A673 (cell line): ENCODE data around the gene KIF1A. TPM values are rescaled to one million over a fixed set of nuclear protein-coding genes. Genes with fewer than 3 reads are reported as not detected.
"Not testable (repeated sequence)": the region's sequence is repeated elsewhere in the genome, so short reads cannot be mapped to it uniquely, and the experiment has no call there.

Experiments used
- BruUV-seq: library from RNA; stranded (reverse); fragments of 400-500 nt; replicated peaks from 2 replicates; lab custom pipeline; 2021; lab: Mats Ljungman, UMichigan
- CTCF ChIA-PET: fragments of 300-600 bp; sonication (Branson Sonifier 250); formaldehyde crosslinking; loops from one replicate; lab custom pipeline; 2022; ENCODE audit warnings: antibody characterized with exemption; lab: Charles Lee
- POLR2A ChIA-PET: fragments of 300-600 bp; sonication (Branson Sonifier 250); formaldehyde crosslinking; loops from one replicate; lab custom pipeline; 2022; ENCODE audit warnings: antibody characterized with exemption; ENCODE audit not compliant: low non-redundant PET; lab: Charles Lee
- DNase-seq: peaks from one replicate; pipeline ENCODE4 v3.0.0-alpha.2; 2015; ENCODE audit warnings: low spot score
- H3K27ac ChIP-seq: fragments of 200-600 bp; sonication (generic); 2 replicates; pipeline ENCODE4 v1.5.1; 2016; ENCODE audit warnings: mixed run types, low read depth, mild to moderate bottlenecking, mixed read lengths, antibody characterized with exemption, low read length; ENCODE audit not compliant: poor library complexity, severe bottlenecking
- H3K27me3 ChIP-seq: fragments of 200-600 bp; sonication (generic); replicated peaks from 2 replicates; pipeline ENCODE4 v1.6.1; 2017; ENCODE audit warnings: mixed run types, low read depth, mild to moderate bottlenecking, mixed read lengths, antibody characterized with exemption, low read length; ENCODE audit not compliant: insufficient read depth, poor library complexity
- H3K36me3 ChIP-seq: fragments of 200-600 bp; sonication (generic); 2 replicates; pipeline ENCODE4 v1.6.1; 2016; ENCODE audit warnings: mixed run types, mild to moderate bottlenecking, mixed read lengths, antibody characterized with exemption, low read length; ENCODE audit not compliant: insufficient read depth, poor library complexity, severe bottlenecking
- H3K4me1 ChIP-seq: fragments of 200-600 bp; sonication (generic); 2 replicates; pipeline ENCODE4 v1.6.1; 2017; ENCODE audit warnings: mixed run types, mild to moderate bottlenecking, mixed read lengths, antibody characterized with exemption, low read length; ENCODE audit not compliant: insufficient read depth, poor library complexity, severe bottlenecking
- H3K4me3 ChIP-seq: fragments of 200-600 bp; sonication (generic); 2 replicates; pipeline ENCODE4 v1.5.1; 2016; ENCODE audit warnings: low read depth, mixed run types, mild to moderate bottlenecking, mixed read lengths, low read length; ENCODE audit not compliant: poor library complexity, severe bottlenecking
- H3K9me3 ChIP-seq: fragments of 200-600 bp; sonication (generic); 2 replicates; pipeline ENCODE4 v1.6.1; 2016; ENCODE audit warnings: mixed run types, low read depth, mild to moderate bottlenecking, mixed read lengths, antibody characterized with exemption, low read length; ENCODE audit not compliant: poor library complexity, severe bottlenecking
- CTCF ChIP-seq: fragments of 300-800, 200-600 bp; sonication (generic); conservative IDR thresholded peaks from 2 replicates; pipeline ENCODE4 v1.5.1; 2017; ENCODE audit warnings: low read depth, mild to moderate bottlenecking, antibody characterized with exemption, low read length, moderate library complexity, mixed read lengths
- EZH2 ChIP-seq: fragments of 200-600 bp; sonication (generic); IDR thresholded peaks from 2 replicates; pipeline ENCODE4 v1.6.1; 2017; ENCODE audit warnings: borderline replicate concordance, low read depth, mild to moderate bottlenecking, mixed read lengths, antibody characterized with exemption, low read length; ENCODE audit not compliant: poor library complexity, severe bottlenecking
- intact Hi-C: fragments of 100-400 bp; cut with micrococcal nuclease; formaldehyde crosslinking; loops from one replicate; pipeline ENCODE4 v1.10.0; 2022; ENCODE audit not compliant: unreplicated experiment
- total RNA-seq: library from RNA; stranded (reverse); gene quantifications from 2 replicates; pipeline ENCODE4 v1.2.3, GENCODE V29; 2021

Gene KIF1A
- total RNA-seq, 1 experiment from 2014 or later: 330 TPM

GRCh38 chr2:240702640-240703011 is 117.4 kb downstream of the KIF1A start:
- TF ChIP-seq EZH2 (no peak), CTCF (no peak)
- H3K4me3 ChIP-seq: no peak overlapping the region
- no peak for DNase-seq
- no peak overlapping the region for H3K27ac ChIP-seq
- H3K27me3 ChIP-seq: no peaks in the 10 kb centered on the region
- ChIA-PET CTCF (no interaction called here), POLR2A (no interaction called here)
- BruUV-seq: no TSS peak
- intact Hi-C loops: no loop called here
- H3K9me3 ChIP-seq: no peaks in the 10 kb centered on the region
- no peaks in the 10 kb centered on the region for H3K4me1 ChIP-seq
- no peaks in the 10 kb centered on the region for H3K36me3 ChIP-seq

GRCh38 chr2:240701736-240702639 is 118.0 kb downstream of the KIF1A start:
- intact Hi-C loops: no loop called here
- ChIA-PET POLR2A (no interaction called here), CTCF (no interaction called here)
- TF ChIP-seq EZH2: no peak
- TF ChIP-seq CTCF: no peak
- Histone ChIP-seq H3K27me3 (no peaks in the 10 kb centered on the region), H3K9me3 (no peaks in the 10 kb centered on the region), H3K36me3 (no peaks in the 10 kb centered on the region), H3K4me3 (no peak overlapping the region), H3K4me1 (no peaks in the 10 kb centered on the region), H3K27ac (no peak overlapping the region)
- no TSS peak for BruUV-seq
- no peak for DNase-seq

- no peak overlapping the region for H3K4me3 ChIP-seq
- CTCF ChIA-PET: no interaction called here
- no peak for TF ChIP-seq CTCF
- TF ChIP-seq EZH2: no peak
- intact Hi-C loops: no loop called here
- no peaks in the 10 kb centered on the region for H3K4me1 ChIP-seq
- H3K27ac ChIP-seq: no peak overlapping the region
- no peak for DNase-seq
- BruUV-seq: no TSS peak
- no peaks in the 10 kb centered on the region for H3K9me3 ChIP-seq
- POLR2A ChIA-PET: no interaction called here
- no peaks in the 10 kb centered on the region for H3K27me3 ChIP-seq
- H3K36me3 ChIP-seq: no peaks in the 10 kb centered on the region
Observed at GRCh38 chr2:240701091-240701735, 118.8 kb downstream of the KIF1A start.

GRCh38 chr2:240700616-240701015 is 119.4 kb downstream of the KIF1A start:
- H3K36me3 ChIP-seq, POLR2A ChIA-PET, H3K4me3 ChIP-seq, H3K27ac ChIP-seq, H3K27me3 ChIP-seq, DNase-seq, BruUV-seq, H3K9me3 ChIP-seq, intact Hi-C loops, H3K4me1 ChIP-seq: not testable (repeated sequence)
- CTCF ChIA-PET: interaction anchor here (0.9 kb wide), 1 partner anchor 186 kb away, joined by 3 read pairs; no protein-coding TSS in a partner anchor

GRCh38 chr2:240699835-240700234 is 120.2 kb downstream of the KIF1A start:
- DNase-seq, intact Hi-C loops, H3K4me3 ChIP-seq, H3K36me3 ChIP-seq, H3K27me3 ChIP-seq, H3K27ac ChIP-seq, BruUV-seq, POLR2A ChIA-PET, H3K4me1 ChIP-seq, H3K9me3 ChIP-seq: not testable (repeated sequence)
- CTCF ChIA-PET: interaction anchor here (0.9 kb wide), 1 partner anchor 186 kb away, joined by 3 read pairs; no protein-coding TSS in a partner anchor
